ENCODE data around the gene PPFIBP1.

The PPFIBP1 gene

GRCh38 chr12:27615331-27615891 lies 91.4 kb downstream of the PPFIBP1 start:
- no peak for TF ChIP-seq CTCF (IDR thresholded peaks at IDR 0.05; ENCODE audit: insufficient read depth, low read length)
- no peak for TF ChIP-seq POLR2AphosphoS5 (IDR thresholded peaks at IDR 0.05; ENCODE audit: low read depth)
- no peak for TF ChIP-seq GABPA (IDR thresholded peaks at IDR 0.05; ENCODE audit: low read depth)
- TF ChIP-seq SPI1 (IDR thresholded peaks at IDR 0.05; ENCODE audit: borderline replicate concordance, low read depth), result no peak
- no peak for DNase-seq (ENCODE audit: low read depth in 1 of 2, low spot score in 1 of 2)
- no peaks in the 10 kb centered on the region for H3K27me3 ChIP-seq (ENCODE audit: insufficient read depth, poor library complexity, severe bottlenecking)
- no peak overlapping the region for H3K4me3 ChIP-seq (replicated peaks; ENCODE audit: insufficient read depth, low read length)
- H3K27ac ChIP-seq (replicated peaks), result no peak overlapping the region

GRCh38 chr12:27616356-27617142 lies 92.5 kb downstream of the PPFIBP1 start:
- DNase-seq (ENCODE audit: low read depth in 1 of 2, low spot score in 1 of 2), result no peak
- Histone ChIP-seq H3K4me3 (replicated peaks; ENCODE audit: insufficient read depth, low read length) (no peak overlapping the region), H3K27me3 (ENCODE audit: insufficient read depth, poor library complexity, severe bottlenecking) (no peaks in the 10 kb centered on the region), H3K27ac (replicated peaks) (no peak overlapping the region)
- TF ChIP-seq SPI1 (IDR thresholded peaks at IDR 0.05; ENCODE audit: borderline replicate concordance, low read depth), result no peak
- no peak for TF ChIP-seq POLR2AphosphoS5 (IDR thresholded peaks at IDR 0.05; ENCODE audit: low read depth)
- no peak for TF ChIP-seq REST (IDR thresholded peaks at IDR 0.05; ENCODE audit: insufficient replicate concordance, low read depth)
- TF ChIP-seq GABPA (IDR thresholded peaks at IDR 0.05; ENCODE audit: low read depth), result no peak
- TF ChIP-seq CTCF (IDR thresholded peaks at IDR 0.05; ENCODE audit: insufficient read depth, low read length), result no peak

- no peak overlapping the region for H3K27ac ChIP-seq (replicated peaks)
- H3K4me3 ChIP-seq (replicated peaks; ENCODE audit: insufficient read depth, low read length), result no peak overlapping the region
- no peak for TF ChIP-seq SPI1 (IDR thresholded peaks at IDR 0.05; ENCODE audit: borderline replicate concordance, low read depth)
- TF ChIP-seq REST (IDR thresholded peaks at IDR 0.05; ENCODE audit: insufficient replicate concordance, low read depth), result no peak
- TF ChIP-seq POLR2AphosphoS5 (IDR thresholded peaks at IDR 0.05; ENCODE audit: low read depth), result no peak
- TF ChIP-seq CTCF (IDR thresholded peaks at IDR 0.05; ENCODE audit: insufficient read depth, low read length), result no peak
- TF ChIP-seq GABPA (IDR thresholded peaks at IDR 0.05; ENCODE audit: low read depth), result no peak
- peaks cover 2% of the 10 kb centered on the region for H3K27me3 ChIP-seq (ENCODE audit: insufficient read depth, poor library complexity, severe bottlenecking)
- no peak for DNase-seq (ENCODE audit: low read depth in 1 of 2, low spot score in 1 of 2)
Observed at GRCh38 chr12:27618836-27619235, 94.8 kb downstream of the PPFIBP1 start.
